Mesenteric fat pad (tissue), 1 donor: ENCODE data around the gene CTPS2. TPM values are rescaled to one million over a fixed set of nuclear protein-coding genes. Genes with fewer than 3 reads are reported as not detected.
"Not testable (repeated sequence)": the region's sequence is repeated elsewhere in the genome, so short reads cannot be mapped to it uniquely, and the experiment has no call there.

Experiments used
- DNase-seq: peaks from one replicate; pipeline ENCODE4 v3.0.0-alpha.2; 2020; ENCODE audit warnings: low spot score
- total RNA-seq: library from RNA; stranded (reverse); fragmentation: NEBNext Ultra II Directional; extraction: Animal tissue kit (Norgen Biotek cat#: 25700); gene quantifications from one replicate; pipeline ENCODE4 v1.2.1, GENCODE V29; 2021
- donor health status: DM: yes; HTN: yes; CAD: no.

CTPS2 gene
- total RNA-seq, 1 donor from 2014 or later, result 8.6 TPM

DNA sequence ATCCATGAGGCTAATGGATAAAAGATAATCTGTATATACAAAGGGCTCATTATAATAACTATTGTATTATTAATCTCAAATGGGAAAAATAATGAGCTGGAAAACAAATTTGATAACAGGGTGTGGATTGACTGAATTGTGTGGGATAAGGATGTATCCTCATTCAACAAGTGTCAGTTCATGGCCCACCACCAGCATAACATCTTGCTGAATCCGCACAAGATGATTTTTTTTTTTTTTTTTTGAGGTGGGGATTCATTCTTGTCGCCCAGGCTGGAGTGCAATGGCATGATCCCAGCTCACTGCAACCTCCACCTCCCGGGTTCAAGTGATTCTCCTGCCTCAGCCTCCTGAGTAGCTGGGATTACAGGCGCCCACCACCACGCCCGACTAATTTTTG lies 3.2 kb upstream of the CTPS2 start:
- not testable (repeated sequence) for DNase-seq

DNA sequence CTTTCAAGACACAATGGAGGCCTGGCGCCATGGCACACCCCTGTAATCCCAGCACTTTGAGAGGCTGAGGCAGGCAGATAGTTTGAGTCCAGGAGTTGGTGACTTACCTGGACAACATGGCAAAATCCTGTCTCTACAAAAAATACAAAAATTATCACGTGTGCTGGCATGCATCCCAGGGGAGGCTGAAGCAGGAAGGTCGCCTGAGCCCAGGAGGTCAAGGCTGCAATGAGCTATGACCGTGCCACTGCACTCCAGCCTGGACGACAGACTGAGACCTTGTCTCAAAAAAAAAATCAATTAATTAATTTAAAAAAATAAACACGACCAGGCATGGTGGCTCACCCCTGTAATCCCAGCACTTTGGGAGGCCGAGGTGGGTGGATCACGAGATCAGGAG lies 2.0 kb upstream of the CTPS2 start:
- DNase-seq, result no peak

DNA sequence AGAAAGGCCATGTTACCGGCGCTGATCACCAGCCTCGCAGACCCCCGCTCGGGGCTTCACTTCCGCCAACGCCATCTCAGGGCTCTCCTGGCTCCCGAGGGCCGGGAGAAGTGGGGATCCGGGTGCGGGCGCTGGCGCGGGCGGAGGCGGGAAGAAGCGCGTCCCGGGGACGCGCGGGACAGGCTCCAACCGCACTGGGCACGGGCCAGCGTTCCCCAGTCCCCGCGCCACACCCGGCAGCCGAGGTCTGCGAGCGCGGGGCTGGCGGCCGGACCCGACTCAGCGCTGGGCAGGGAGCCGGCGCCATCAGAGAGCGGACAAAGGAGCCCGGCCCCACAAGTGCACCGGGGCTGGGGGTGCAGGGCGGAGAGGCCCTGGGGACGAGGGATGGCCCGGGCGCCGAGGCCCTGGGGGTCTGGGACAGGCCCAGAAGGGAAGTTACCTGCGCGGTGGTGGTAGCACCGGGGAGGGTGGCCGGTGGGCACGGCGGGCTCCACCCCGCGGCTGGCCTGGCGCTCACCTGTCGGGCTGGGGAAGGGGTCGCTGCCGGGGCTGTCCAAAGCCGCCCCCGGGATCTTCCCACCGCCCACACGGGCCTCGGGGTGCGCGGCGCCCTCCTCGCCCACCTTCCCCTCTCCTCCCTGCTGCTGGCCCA lies 449 bp downstream of the CTPS2 start:
- DNase-seq, result no peak

DNA sequence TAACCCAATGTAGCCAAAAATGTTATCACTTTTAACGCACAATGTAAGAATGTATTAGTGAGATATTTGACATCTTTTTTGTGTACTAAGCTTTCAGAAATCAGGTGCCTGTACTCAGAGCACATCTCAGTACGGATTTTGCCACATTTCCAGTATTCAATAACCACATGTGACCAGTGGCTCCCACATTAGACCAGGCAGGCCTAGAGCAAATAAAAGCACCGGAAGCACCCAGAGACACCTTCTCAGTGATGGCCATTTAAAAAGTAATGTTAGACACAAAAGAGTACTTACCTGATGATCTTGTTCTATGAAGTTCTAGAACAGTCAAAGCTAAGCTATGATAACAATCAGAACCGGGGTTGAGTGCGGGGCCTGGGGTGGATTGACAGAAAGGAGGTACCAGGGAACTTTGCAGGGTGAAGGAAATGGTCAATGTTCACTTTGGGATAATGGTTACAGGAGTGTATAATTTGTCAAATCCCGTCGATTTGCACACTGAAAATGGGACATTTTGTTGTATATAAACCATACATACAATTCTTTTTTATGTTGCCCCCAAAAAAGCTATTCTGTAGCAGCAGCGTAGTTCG lies 1.2 kb downstream of the CTPS2 start:
- no peak for DNase-seq

DNA sequence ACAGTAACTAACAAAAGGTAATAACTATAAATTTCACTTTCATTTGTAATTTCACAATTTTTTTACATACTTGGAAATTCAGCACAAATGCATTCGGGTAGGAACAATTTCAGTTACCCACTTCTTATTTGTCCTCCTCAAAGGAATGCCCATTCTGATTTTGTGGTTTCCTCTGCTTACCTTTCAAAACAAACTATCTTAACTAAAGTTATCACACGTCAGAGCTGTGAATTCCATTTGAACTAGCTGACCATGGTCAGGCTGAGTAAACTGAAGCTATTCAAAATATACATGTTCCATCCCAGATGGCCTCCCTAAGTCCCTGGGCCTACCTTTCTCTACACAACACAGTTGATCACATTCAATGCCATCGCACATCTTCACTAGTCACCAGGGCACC lies 4.5 kb downstream of the CTPS2 start:
- no peak for DNase-seq

DNA sequence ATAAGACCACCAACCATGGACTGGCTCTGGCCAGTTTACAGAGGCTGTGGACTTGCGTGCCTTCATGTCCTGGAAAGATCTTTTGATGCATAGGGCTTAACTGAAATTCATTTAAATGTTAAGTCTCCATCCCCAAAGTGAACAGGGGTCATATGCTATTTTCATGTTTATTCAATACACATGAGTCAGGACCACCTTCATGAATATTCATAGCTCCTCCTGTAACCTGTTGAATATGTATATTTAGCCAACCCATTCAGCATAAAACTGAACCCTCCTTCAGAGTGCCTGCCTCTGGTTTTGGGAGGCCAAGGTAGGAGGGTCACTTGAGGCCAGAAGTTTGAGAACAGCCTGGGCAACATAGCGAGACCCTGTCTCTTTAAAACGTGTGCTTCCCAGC lies 7.1 kb downstream of the CTPS2 start:
- DNase-seq, result no peak

DNA sequence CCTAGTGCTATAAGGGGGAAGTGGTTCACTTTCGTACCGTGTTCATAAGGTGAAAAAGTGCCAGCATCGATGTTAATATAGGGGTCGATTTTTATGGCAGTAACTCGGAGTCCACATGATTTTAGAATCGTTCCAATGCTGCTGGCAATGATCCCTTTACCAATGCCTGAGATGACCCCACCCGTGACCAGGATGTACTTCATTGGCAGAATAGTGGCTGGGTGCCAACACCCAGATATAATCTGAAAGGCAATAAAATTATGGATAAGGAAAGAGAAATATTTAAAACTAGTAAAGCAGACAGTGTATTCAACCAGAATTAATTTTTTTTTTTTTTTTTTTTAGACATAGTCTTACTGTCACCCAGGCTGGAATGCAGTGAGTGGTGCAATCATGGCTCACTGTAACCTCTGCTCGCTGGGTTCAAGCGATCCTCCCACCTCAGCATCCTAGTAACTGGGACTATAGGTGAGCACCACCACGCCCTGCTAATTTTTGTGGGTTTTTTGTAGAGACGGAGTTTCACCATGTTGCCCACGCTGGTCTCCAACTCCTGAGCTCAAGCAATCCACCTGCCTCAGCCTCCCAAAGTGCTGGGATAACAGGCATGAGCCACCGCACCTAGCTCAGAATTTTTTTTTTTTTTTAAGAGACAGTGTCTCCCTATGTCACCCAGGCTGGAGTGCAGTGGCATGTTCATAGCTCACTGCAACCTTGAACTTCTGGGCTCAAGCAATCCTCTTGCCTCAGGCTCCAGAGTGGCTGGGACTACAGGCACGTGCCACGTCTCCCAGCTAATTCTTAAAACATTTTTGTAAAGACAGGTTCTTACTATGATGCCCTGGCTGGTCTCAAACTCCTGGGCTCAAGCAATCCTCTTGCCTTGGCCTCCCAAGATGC lies 9.5 kb downstream of the CTPS2 start:
- no peak for DNase-seq

DNA sequence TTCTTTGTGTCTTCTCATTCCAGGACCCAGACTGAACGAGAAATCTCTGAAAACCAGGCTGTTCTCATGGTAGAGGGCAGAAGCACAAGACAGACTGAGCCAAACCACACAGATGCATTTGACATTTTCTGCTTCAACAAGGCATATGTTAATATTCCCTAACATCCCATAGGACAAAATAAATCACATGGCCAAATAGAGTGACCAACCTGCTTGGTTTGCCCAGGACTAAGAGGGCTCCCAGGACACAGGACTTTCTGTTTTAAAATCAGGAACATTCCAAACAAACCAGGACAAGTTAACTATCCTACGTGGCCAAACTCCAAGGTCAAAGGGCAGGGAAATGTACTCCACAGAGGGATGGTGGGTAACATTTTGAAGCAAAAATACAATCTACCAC lies 11.7 kb downstream of the CTPS2 start:
- DNase-seq, result no peak

DNA sequence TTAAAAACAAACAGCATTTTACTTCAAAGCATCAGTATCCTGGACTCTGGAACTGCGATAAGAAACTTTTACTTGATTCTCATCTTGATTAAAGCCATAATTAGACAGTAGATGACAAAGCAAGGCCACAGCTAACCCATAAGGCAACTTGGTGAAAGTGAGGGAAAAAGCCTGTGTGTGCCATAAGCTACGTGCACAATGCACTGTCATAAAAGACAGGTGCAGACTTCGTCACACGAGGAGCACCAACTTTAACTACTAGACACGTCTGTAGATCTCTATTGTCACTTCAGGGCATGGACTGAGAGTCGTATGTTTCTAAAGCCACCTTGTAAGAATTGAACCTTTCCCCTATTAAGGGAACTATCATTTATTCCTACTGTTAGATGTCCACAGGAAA lies 13.1 kb downstream of the CTPS2 start:
- DNase-seq, result no peak

DNA sequence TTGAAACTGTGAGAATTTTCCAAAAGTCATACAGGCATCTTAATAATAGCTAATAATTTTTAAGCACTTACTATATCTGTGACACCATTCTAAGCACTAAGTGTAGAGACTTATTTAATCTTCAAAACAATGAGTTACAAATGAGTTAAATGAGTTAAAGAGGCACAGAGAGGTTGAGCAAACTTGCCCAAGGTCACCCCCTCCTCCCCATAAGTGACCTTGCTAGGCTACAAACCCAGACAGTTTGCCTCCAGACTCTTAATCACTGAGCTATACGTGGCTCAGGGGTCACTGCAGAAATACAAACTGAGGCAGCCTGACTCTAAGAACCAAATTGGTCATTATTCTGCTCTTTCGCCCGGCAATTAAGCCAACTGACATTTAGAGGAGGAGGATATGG lies 15.5 kb downstream of the CTPS2 start:
- no peak for DNase-seq

DNA sequence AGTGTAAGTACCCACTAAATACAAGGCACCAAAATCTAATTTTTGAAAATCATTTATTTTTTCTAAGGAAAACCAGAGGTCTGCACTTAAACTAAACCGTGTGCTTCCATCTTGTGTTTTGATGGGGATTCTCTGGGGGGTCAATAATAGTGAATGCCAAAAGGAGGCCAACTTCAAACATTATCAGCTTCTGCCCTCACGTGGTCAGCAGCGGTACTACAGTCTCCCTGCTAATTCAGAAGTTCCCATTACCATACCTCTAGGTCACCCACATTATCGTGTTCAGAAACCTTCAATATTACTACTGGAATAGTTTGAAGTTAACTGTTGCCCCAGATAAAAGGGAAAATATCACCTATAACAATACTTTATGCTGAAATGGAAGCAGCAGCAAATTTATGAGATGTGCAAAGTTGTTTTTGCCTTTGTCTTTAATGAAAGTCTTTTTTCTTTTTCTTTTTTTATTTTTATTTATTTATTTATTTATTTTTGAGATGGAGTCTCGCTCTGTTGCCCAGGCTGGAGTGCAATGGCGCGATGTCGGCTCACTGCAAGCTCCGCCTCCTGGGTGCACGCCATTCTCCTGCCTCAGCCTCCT lies 17.3 kb downstream of the CTPS2 start:
- no peak for DNase-seq

DNA sequence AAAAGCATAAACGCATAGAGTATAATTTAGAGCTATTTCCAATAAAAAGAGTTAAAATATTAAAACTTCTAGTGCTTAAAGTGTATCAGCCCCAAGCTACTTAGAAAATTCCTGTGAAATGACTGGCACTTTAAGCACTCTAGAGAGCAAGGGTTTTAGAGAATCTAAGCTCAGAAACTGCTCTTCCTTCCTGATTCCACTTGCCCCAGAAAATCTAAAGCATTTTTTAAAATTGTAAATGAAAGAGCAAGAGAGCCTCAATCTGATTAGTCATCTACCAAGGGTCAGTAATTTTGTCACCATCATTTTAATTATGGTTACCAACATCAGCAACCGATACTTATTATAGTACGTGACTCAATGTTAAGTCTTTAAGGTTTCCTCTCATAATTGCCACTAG lies 25.0 kb downstream of the CTPS2 start:
- no peak for DNase-seq

DNA sequence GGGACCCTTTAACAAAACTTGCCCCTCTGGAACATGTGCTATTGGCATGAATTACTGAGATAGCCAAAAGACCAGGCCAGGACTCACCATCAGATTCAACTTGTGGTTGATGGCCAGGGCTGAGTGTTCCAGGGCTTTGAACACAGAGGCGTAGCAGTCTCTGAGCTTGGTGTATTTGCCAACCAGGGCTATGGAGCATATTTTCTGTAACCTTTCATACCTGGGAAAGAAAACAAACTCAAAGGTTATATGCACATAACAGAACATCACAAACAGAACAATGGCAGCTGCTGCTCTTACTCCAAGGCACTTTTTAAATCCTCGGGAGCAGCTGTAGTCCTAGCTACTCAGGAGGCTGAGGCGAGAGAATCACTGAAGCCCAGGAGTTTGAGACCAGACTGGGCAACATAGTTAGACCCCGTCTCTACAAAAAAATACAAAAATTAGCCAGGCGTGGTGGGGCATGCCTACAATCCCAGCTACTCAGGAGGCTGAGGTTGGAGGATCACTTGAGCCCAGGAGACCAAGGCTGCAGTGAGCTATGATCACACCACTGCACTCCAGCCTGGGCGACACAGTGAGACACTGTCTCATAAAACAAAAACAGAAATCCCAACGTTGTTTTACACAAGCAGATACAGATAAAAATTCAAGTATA lies 29.3 kb downstream of the CTPS2 start:
- DNase-seq, result no peak

DNA sequence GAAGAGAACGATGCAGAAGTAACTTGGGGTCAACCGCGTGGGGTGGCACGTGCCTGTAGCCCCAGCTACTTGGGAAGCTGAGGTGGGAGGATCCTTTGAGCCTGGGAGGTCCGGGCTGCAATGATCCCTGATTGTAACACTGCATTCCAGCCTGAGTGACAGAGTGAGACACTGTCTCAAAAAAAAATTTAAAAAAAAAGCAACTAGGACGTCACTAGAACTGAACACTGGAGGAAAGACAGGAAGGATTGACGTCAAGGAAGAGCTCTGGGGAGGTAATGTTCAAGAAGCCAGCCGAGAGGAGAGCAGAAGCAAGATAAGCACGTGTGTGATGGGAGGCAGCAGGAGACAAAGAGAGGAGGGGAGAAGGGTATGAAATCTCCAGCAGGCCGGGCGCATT lies 33.8 kb downstream of the CTPS2 start:
- DNase-seq, result no peak

DNA sequence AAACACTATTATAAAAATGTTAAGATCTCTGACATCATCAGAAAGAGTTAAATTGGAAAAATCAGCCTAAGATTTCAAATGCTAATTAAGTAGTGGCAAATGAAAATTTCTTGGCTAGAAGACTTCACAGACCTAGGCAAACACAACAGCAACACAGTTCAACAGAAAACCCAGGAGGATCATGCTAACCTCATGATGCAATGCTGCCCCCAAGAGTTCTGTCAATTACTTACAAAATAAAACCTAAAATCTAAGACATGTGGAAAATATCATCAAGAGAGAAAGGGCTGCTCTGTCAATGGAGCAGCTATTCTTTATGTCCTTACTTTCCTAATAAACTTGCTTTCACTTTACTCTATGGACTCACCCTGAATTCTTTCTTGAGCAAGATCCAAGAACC lies 41.5 kb downstream of the CTPS2 start:
- DNase-seq, result no peak

DNA sequence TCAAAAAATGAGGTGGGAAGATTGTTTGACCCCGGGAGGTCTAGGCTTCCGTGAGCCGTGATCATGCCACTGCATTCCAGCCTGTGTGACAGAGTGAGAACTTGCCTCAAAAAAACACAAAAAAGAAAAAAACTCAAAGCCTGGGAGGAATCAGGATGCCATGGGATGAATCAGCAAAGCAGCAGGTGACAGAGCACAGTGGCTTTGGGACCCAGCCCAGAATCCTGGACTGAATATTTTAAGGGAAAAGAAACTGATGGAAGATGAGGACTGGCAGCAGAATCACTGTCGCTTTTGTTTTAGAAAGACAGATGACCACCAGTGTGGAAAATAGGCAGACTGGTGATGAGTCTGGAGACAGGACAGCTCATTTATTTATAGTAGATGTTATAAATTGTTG lies 45.9 kb downstream of the CTPS2 start:
- no peak for DNase-seq

DNA sequence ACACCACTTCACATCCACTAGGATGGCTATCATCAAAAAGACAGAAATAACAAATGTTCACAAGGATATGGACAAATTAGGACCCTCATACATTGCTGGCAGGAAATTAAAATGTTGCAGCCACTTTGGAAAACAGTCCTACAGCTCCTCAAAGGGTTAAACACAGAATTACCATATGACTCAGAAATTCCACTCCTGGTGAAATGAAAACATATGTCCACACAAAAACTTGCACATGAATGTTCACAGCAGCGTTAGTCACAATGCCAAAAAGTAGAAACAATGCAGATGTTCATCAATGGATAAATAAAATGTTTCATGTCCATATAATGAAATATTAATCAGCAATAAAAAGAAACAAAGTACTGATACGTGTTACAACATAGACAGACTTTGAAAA lies 47.4 kb downstream of the CTPS2 start:
- DNase-seq, result no peak

DNA sequence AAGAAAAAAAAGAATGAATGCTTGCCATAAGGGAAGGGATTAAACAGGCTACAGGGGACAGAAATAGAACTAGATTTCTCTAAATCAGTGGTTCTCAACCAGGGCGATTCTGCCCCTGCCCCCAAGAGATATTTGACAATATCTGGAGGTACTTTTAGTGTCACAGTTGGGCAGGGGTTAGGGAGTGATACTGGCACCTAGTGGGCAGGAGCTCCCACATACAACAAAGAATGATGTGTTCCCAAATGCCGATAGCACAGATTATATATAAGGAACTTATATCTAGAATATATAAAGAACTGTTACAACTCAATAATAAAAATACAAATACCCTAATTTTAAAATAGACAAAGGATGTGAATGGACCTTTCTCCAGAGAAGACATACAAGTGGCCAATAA lies 47.8 kb downstream of the CTPS2 start:
- DNase-seq, result no peak

DNA sequence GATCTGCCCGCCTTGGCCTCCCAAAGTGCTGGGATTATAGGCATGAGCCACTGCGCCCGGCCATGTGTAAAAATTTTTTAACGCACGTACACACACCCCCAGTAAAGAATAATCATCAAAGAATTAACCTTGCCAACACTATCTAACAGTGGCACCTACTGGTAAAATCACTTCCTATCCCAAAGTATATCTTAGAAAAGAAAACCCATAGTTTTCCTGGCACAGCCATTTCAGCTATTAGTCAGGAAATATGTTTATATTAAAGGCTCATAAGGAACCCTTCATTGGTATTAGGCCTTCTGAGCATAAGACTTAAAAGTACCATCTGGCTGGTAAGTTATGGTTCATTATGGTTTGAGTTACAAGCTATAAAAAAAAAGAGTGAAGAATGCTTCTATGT lies 48.4 kb downstream of the CTPS2 start:
- DNase-seq, result no peak

DNA sequence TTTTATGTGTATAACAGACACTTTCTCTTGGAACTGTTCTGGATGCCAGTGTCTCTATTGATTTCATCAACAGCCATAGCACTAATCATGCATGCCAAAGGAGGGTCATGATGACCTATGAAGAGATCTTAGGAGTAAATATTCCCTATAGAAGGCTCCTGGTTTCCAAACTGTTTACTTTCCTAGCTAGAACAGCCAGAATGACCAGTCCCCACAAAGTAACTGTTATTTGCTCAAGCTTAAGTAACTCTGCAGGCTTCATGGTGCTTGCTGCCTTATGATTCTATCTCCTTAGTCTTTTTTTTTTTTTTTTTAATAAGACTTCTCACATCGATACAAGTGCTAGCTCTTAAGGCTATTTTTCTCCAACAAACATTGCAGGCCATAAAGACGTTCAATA lies 50.1 kb downstream of the CTPS2 start:
- no peak for DNase-seq

DNA sequence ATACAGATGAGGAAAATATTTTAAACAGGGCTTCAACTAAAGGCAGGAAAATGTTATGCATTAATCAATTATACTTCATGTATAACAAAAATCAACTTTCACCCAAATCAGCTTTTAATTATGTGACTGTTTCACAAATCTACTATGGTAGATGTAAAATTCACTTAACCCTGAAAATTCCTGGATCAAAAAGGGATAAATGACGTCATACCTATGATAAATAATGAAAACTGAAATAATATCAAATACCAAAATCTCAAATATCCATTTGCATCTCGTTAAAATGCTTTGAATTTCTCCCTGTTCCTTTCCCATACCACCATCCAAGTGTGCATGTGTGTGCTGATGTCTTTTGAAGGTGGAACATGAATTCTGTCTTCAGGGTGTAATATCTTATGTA lies 51.0 kb downstream of the CTPS2 start:
- DNase-seq, result no peak

DNA sequence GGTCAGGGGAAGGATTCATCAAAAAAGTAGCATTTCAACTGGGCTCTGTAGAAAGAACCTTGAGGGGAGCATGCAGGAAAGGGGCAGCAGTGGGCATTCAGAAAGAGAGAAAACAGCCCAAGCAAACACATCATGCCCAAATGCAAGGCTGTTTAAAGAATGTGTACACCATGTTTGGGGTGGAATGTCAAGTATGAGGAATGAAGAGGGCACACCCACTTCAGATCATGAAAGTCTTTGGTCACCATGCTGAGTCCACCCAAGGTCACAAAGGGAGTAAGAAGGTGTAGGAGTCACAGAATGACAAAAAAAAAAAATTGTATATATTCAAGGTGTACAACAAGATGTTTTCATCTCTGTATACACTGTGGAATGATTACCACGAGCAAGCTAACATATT lies 53.1 kb downstream of the CTPS2 start:
- no peak for DNase-seq
